HG02798 (cell line): Measurements from ENCODE around the gene PLOD1.
"Not testable (repeated sequence)": the region's sequence is repeated elsewhere in the genome, so short reads cannot be mapped to it uniquely, and the experiment has no call there.

Source experiments
- ATAC-seq: cut with Tn5 transposase; IDR thresholded peaks from one replicate; pipeline ENCODE4 v1.9.1; 2021; ENCODE audit warnings: mild to moderate bottlenecking; ENCODE audit not compliant: unreplicated experiment, poor library complexity

Gene PLOD1

GRCh38 chr1:12001249-12001917 is 66.9 kb downstream of the PLOD1 start:
- no peak for ATAC-seq

DNA sequence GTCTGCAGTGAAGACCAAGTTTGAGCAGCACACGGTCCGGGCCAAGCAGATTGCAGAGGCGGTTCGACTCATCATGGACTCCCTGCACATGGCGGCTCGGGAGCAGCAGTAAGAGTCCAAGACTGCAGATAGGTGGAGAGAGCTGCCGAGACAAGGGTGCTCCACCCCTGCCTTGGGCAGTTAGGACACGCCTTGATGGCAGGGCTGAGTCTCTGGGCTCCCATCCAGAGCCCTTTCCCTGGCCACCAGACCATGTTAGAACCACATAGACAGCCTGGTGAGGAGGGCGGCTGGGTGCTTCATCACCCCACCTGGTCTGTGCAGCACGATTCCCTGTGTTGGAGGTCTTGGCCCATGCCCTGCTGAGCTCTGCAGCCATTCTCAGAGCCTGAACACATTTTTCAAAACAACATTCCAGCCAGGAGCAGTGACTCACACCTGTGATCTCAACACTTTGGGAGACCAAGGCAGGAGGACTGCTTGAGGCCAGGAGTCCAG is 67.5 kb downstream of the PLOD1 start:
- no peak for ATAC-seq

DNA sequence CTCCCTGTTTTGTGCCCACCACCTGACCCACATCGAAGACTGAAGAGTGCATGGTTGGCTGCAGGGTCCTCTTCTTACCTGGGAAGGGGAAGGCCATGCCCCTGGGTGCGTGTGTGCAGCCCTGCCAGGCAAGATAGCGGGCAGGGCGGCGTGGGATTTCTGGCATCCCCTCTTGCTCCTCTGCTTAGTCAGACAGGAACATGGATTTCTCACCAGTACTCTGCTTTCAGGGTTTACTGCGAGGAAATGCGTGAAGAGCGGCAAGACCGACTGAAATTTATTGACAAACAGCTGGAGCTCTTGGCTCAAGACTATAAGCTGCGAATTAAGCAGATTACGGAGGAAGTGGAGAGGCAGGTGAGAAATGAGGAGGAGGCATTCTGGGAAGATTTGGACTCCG is 69.2 kb downstream of the PLOD1 start:
- ATAC-seq = no peak

DNA sequence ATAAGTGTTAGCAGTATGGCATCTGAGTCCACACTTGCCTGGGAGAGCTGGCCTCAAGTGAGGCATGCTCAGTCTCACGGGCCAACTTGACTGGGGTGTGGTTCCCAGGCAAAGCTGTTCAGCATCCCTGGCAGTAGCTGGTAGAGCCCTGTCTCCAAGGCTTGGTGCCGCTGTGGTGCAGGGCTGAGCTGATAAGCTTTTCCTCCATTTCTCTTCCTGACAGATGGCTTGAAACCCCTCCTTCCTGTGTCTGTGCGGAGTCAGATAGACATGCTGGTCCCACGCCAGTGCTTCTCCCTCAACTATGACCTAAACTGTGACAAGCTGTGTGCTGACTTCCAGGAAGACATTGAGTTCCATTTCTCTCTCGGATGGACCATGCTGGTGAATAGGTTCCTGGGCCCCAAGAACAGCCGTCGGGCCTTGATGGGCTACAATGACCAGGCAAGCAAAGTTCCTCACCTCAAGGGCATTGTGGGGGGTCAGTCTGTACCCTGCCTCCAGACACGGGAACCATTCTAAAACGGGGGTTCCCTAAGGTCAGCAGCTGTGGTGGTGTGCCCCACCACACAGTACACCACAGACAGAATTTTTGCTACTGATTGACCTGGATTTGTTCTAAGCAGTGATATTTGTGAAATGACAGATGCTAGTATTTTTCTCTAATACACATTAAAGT is 71.1 kb downstream of the PLOD1 start:
- ATAC-seq = no peak

GRCh38 chr1:12006167-12006921 is 71.8 kb downstream of the PLOD1 start:
- no peak for ATAC-seq

GRCh38 chr1:12007204-12007603 is 72.7 kb downstream of the PLOD1 start:
- no peak for ATAC-seq

DNA sequence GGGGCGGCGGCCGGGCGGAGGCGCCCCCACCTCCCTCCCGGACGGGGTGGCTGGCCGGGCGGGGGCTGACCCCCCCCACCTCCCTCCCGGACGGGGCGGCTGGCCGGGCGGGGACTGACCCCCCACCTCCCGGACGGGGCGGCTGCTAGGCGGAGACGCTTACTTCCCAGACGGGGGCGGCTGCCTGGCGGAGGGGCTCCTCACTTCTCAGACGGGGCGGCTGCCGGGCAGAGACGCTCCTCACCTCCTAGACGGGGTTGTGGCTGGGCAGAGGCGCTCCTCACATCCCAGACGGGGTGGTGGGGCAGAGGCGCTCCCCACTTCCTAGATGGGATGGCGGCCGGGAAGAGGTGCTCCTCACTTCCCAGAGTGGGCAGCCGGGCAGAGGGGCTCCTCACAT is 73.8 kb downstream of the PLOD1 start:
- ATAC-seq = not testable (repeated sequence)

GRCh38 chr1:12009318-12009947 is 74.9 kb downstream of the PLOD1 start:
- no peak for ATAC-seq

DNA sequence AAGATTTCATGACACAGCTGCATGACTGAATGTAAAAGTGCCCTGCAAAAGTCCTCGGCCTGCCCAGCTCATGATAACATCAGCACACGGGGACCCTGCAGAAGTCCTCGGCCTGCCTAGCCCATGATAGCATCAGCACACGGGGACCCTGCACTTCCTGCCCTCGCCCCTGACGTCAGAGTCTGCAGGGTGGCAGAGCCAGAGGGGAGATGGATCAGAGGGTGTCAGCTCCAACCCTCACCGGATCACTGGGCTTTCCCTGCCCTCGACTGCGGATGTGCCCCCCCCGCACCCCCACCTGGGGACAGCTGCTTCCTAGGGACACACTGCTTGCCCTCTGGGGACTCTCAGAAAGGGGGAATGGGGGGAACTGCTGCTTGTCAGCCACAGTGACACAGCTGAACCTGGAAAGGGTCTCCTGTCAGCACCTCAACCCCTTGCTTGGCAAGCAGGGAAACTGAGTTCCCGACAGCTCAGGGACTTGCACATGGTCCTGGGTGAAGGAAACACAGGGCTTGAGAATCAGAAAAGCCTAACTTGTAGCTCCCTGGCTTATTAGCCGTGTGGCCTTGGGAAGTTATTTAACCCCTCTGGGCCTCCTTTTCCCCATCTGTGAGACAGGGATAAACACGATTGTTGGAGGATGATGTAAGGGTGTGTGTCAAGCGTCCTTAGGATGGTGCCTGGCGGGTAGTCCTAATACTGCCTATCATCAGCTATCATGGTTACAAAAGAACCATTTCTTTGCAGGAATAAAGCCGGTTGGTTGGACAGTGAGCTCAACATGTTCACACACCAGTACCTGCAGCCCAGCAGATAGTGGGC is 76.4 kb downstream of the PLOD1 start:
- ATAC-seq = no peak

DNA sequence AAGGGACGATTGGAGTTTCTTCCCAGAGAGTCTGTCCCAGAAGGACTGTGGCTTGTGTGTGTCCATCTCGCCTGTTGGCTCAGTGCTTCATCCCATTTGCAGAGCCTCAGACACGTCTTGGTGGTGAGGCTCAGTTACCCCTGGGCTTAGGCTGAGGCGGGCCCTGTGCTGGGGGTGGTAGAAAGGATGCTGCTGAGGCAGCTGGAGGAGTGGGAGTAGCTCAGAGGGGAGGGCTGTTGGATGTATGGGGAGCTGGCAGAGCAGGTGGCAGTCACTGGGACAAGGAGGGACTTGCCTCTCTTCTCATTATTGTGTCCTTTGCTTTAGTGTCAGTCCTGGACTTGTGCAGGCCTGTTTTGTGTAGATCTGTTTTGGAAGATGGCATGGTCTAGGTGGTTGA is 77.5 kb downstream of the PLOD1 start:
- no peak for ATAC-seq

DNA sequence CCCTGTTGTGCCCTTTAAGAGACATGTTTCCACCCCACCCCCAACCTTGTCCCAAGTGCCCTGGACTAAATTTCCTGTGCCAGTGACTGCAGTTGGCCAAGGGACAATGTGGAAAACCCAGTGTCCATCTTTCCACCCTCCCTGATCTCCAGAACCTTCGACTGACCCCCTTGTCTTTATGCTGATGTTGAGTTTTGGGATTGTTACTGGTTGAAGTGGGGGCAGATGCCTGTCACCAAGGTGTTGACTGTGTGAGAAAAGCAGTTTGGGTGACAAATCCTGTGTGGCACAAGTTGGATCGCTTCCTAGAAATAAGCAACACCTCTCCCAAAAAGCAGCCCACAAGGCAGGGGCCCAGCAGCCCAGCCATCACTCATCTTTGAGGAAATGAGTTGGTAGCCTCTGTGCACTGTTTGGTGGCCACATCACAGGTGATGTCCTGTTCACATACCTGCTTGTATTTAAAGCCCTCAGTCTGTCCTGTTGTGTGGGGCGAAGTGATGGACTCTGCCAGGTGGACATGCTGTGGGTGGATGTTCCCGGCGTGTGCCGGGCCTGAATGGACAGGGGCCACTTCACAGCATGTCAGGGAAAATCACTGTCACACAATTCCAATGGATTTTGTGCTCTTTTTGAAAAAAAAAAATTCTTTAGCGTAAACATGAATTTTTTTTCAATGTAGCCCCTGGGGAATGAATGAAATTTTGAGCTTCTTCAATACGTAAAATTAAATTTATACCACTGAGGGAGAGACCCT is 78.2 kb downstream of the PLOD1 start:
- no peak for ATAC-seq

DNA sequence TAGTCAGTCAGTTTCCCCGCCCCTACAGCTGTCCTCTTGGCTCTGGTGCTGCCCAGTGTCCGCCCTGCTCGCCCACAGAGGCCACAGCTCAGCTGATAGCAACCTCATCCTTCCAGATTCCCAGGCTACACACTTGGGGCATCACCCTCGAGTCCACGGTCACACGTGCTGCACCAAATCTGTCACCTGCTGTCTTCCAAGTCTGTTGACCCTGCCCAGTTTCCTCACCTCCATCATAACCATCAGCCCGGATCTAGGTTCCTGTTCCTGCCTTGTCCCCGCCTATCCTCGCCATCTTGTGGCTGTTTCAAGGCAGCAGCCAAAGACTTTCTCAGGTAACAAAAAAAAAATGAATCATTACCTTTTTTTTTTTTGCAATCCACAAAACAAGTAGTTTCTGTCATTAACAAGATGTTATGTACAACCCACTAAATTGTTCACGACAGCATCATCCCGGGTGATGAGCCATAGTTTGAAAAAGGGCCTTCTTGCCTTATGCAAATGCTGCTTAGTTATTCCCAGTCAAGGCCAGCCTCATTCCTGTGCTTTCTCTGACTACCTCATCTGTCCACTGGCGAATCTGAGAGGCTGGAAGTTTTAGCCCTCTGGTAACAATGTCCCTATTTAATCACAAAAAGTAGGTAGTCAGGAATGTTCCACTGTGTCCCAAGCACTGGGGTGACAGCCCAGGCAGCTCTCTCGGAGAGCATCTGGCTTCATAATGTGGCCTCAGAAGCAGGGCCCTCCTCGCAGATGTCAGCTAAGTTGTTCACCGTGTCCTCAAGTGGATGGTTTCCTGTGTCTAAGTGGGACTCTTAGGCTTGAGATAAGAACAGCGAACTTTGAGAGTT is 79.8 kb downstream of the PLOD1 start:
- no peak for ATAC-seq

DNA sequence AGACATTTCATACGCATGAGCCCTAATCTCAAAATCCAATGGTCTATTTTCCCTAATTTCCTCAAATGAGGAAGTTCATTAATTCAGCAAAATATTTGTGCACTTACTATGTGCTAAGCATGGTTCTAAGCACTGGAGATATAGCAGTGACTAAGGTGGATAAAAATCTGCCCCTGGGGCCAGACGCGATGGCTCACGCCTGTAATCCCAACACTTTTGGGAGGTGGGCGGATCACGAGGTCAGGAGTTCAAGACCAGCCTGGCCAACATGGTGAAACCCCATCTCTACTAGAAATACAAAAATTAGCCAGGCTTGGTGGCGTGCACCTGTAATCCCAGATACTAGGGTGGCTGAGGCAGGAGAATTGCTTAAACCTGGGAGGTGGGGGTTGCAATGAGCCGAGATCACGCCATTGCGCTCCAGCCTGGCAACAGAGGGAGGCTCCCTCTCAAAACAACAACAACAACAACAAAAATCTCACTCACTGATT is 80.5 kb downstream of the PLOD1 start:
- ATAC-seq = no peak

GRCh38 chr1:12015499-12015898 is 81.0 kb downstream of the PLOD1 start:
- no peak for ATAC-seq

DNA sequence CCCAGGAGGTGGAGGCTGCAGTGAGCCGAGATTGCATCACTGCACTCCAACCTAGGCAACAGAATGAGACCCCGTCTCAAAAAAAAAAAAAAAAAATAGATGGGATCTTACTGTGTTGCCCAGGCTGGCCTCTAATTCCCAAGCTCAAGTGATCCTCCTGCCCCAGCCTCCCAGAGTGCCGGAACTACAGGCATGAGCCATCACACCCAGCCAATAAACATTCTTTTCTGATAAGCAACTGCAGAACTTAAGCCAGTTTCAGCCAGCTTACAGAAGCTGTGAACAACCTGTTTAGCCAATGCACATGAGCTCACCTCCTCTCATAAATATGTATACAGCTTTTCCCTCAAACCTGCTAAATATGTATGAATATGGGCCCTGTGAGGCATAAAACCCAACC is 81.7 kb downstream of the PLOD1 start:
- ATAC-seq = no peak

DNA sequence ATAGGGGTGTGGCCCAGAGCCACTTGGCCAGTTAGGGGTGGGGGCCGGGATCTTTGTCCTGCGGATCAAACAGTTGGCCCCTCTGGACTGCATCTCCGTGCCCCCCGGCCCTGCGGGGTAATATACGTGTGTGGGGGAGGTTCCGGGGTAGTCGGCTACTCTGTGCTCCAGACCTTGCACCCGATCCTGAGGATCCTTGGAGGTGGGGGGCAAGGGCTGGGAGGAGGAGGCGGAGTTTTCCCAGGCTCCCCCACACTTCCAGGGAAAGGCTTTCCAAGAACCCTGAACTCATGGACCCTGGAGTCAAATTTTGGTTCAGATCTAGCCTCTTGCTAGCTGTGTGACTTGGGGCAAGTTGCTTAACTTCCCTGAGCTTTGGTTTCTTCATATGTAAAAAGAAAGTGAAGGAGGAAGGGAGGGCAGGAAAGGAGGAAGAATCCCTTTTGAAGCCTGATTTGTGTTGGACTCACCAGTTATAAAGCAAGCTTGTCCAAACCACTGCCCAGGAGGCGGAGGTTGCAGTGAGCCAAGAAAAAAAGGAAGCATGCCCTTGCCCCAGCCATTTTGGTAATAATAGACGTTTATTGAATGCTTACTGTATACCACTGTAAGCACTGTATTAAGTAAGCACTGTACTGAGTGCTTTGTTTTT is 85.5 kb downstream of the PLOD1 start:
- no peak for ATAC-seq

- no peak for ATAC-seq
Measured at GRCh38 chr1:12021616-12022015, 87.1 kb downstream of the PLOD1 start.

DNA sequence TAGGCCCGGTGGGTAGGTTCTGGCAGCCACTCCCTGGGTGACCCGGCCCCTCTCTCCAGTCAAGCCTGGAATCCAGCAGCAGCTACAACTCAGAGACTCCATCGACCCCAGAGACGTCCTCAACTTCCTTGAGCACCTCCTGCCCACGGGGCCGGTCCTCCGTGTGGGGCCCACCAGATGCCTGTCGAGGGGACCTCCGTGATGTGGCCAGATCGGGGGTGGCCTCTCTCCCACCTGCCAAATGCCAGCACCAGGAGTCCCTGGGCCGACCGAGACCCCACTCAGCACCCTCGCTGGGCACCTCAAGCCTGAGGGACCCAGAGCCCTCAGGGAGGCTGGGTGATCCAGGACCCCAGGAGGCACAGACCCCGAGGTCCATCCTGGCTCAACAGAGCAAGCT is 87.5 kb downstream of the PLOD1 start:
- ATAC-seq = no peak
